ENCODE data around the gene AGAP1. TPM values are rescaled to one million over a fixed set of nuclear protein-coding genes. Genes with fewer than 3 reads are reported as not detected.

The AGAP1 gene
- total RNA-seq, 3 donors from 2014 or later (not counting 1 experiment from before 2014, with no cell fraction given) = 42.0 to 56.4 (median 45.7) TPM

- intact Hi-C loops (cut with micrococcal nuclease) = no loop called here
- DNase-seq (no peak), ATAC-seq (no peak)
- Histone ChIP-seq H3K27ac (ENCODE audit: low read length) (no peak overlapping the region), H3K27me3 (ENCODE audit: control insufficient read depth, insufficient read depth, low read length) (no peaks in the 10 kb centered on the region), H3K36me3 (ENCODE audit: control insufficient read depth, insufficient read depth, low read length) (no peaks in the 10 kb centered on the region), H3K4me1 (ENCODE audit: control insufficient read depth, insufficient read depth, low read length) (peaks cover 5% of the 10 kb centered on the region), H3K4me3 (ENCODE audit: low read length) (no peak overlapping the region), H3K9me3 (ENCODE audit: control insufficient read depth, insufficient read depth, low read length) (no peaks in the 10 kb centered on the region)
- WGBS (ENCODE audit: insufficient coverage) = 86% methylated on average over 2 of the region's 3 CpGs
- Mint-ChIP-seq H3K27ac (no peak overlapping the region), H3K4me1 (peaks cover 10 to 18% of the 10 kb centered on the region in 2 donors), H3K36me3 (no peaks in the 10 kb centered on the region), H3K4me3 (no peak overlapping the region), H3K9me3 (no peaks in the 10 kb centered on the region), H3K27me3 (ENCODE audit: low read depth in 2 of 2) (no peaks in the 10 kb centered on the region)
- TF ChIP-seq CTCF (IDR thresholded peaks at IDR 0.05) = no peak
Measured at GRCh38 chr2:235860871-235861270, 367.0 kb downstream of the AGAP1 start.

DNA sequence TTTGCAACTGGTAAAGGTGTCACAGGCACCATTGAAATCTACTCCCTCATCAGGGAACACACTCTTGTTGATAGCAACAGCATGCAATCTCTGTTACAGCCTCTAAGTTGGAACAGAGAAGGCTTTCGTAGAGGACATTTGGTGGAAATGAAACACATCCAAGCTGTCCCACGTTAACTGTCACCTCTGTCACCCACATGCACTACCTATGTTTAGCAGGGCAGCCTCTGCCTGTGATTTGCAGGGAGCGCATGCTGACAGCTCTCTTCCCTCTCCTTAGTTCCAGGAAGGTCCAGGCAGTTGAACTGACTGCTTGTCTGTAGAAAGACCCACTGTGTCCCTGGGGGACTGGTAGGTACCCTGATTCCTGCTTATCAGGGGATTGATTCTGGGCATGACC lies 367.5 kb downstream of the AGAP1 start:
- no peak for TF ChIP-seq CTCF (IDR thresholded peaks at IDR 0.05)
- 91% methylated on average over 3 of the region's 3 CpGs for WGBS (ENCODE audit: insufficient coverage)

GRCh38 chr2:235863414-235863813 lies 369.6 kb downstream of the AGAP1 start:
- TF ChIP-seq CTCF (IDR thresholded peaks at IDR 0.05) = no peak
- no peaks in the 10 kb centered on the region for H3K36me3 ChIP-seq (ENCODE audit: control insufficient read depth, insufficient read depth, low read length)
- intact Hi-C loops (cut with micrococcal nuclease) = no loop called here
- Mint-ChIP-seq H3K4me3 (no peak overlapping the region), H3K4me1 (peaks cover 10 to 22% of the 10 kb centered on the region in 2 donors), H3K27ac (no peak overlapping the region), H3K9me3 (no peaks in the 10 kb centered on the region), H3K36me3 (no peaks in the 10 kb centered on the region), H3K27me3 (ENCODE audit: low read depth in 2 of 2) (no peaks in the 10 kb centered on the region)
- H3K4me3 ChIP-seq (ENCODE audit: low read length) = no peak overlapping the region
- ATAC-seq = no peak
- WGBS (ENCODE audit: insufficient coverage) = 94% methylated on average over 11 of the region's 11 CpGs
- H3K4me1 ChIP-seq (ENCODE audit: control insufficient read depth, insufficient read depth, low read length) = peaks cover 5% of the 10 kb centered on the region
- no peak overlapping the region for H3K27ac ChIP-seq (ENCODE audit: low read length)
- DNase-seq = no peak
- H3K27me3 ChIP-seq (ENCODE audit: control insufficient read depth, insufficient read depth, low read length) = no peaks in the 10 kb centered on the region
- H3K9me3 ChIP-seq (ENCODE audit: control insufficient read depth, insufficient read depth, low read length) = no peaks in the 10 kb centered on the region

More for the DNA sequence above, 367.5 kb downstream of the AGAP1 start:
- Histone ChIP-seq H3K27me3 (ENCODE audit: control insufficient read depth, insufficient read depth, low read length) (no peaks in the 10 kb centered on the region), H3K36me3 (ENCODE audit: control insufficient read depth, insufficient read depth, low read length) (no peaks in the 10 kb centered on the region), H3K4me1 (ENCODE audit: control insufficient read depth, insufficient read depth, low read length) (peaks cover 5% of the 10 kb centered on the region), H3K27ac (ENCODE audit: low read length) (no peak overlapping the region), H3K9me3 (ENCODE audit: control insufficient read depth, insufficient read depth, low read length) (no peaks in the 10 kb centered on the region), H3K4me3 (ENCODE audit: low read length) (no peak overlapping the region)
- H3K27me3 Mint-ChIP-seq (ENCODE audit: low read depth in 2 of 2) = no peaks in the 10 kb centered on the region
- DNase-seq = no peak
- no peaks in the 10 kb centered on the region for H3K36me3 Mint-ChIP-seq
- no peak for ATAC-seq
- no peak overlapping the region for H3K4me3 Mint-ChIP-seq
- no peak overlapping the region for H3K27ac Mint-ChIP-seq
- H3K9me3 Mint-ChIP-seq = no peaks in the 10 kb centered on the region
- intact Hi-C loops (cut with micrococcal nuclease) = no loop called here
- peaks cover 10 to 22% of the 10 kb centered on the region in 2 donors for H3K4me1 Mint-ChIP-seq

- Mint-ChIP-seq H3K4me1 (peaks cover 10 to 22% of the 10 kb centered on the region in 2 donors), H3K27me3 (ENCODE audit: low read depth in 2 of 2) (no peaks in the 10 kb centered on the region), H3K27ac (no peak overlapping the region), H3K9me3 (no peaks in the 10 kb centered on the region), H3K4me3 (peak overlapping the region; percentile 56), H3K36me3 (no peaks in the 10 kb centered on the region)
- no peak for TF ChIP-seq CTCF (IDR thresholded peaks at IDR 0.05)
- Histone ChIP-seq H3K4me1 (ENCODE audit: control insufficient read depth, insufficient read depth, low read length) (peaks cover 5% of the 10 kb centered on the region), H3K27ac (ENCODE audit: low read length) (no peak overlapping the region), H3K27me3 (ENCODE audit: control insufficient read depth, insufficient read depth, low read length) (no peaks in the 10 kb centered on the region), H3K36me3 (ENCODE audit: control insufficient read depth, insufficient read depth, low read length) (no peaks in the 10 kb centered on the region), H3K4me3 (ENCODE audit: low read length) (no peak overlapping the region), H3K9me3 (ENCODE audit: control insufficient read depth, insufficient read depth, low read length) (no peaks in the 10 kb centered on the region)
- WGBS (ENCODE audit: insufficient coverage) = 80% methylated on average over 17 of the region's 17 CpGs
- intact Hi-C loops (cut with micrococcal nuclease) = no loop called here
- ATAC-seq (no peak), DNase-seq (no peak)
Measured at GRCh38 chr2:235864302-235864701, 370.5 kb downstream of the AGAP1 start.

Data from natural killer cell (primary cell).